Breast epithelium (tissue), 3 donors: ENCODE data around the gene KATNAL1.

Source experiments
- CTCF ChIP-seq, 3 donors: fragments of 450-650 bp; IDR thresholded peaks; one replicate each; pipeline ENCODE4 v1.5.1; 2016 to 2017; ENCODE audit warnings: antibody characterized with exemption in 3 of 3, mild to moderate bottlenecking in 3 of 3, moderate library complexity in 3 of 3
- POLR2A ChIP-seq: fragments of 450-650 bp; IDR thresholded peaks from one replicate; pipeline ENCODE4 v1.6.1; 2016; ENCODE audit warnings: antibody characterized with exemption, mild to moderate bottlenecking, moderate library complexity
- POLR2AphosphoS5 ChIP-seq, 3 donors: sonication (generic); formaldehyde crosslinking; IDR thresholded peaks; one replicate each; pipeline ENCODE4 v1.6.1; 2017; ENCODE audit warnings: antibody characterized with exemption in 3 of 3

- TF ChIP-seq CTCF (IDR thresholded peaks at IDR 0.05) (no peak), POLR2A (no peak), POLR2AphosphoS5 (IDR thresholded peaks at IDR 0.05) (no peak)
These were observed 44.8 kb upstream of the KATNAL1 start for GRCh38 chr13:30352121-30352520.
